Activated T-cell treated with anti-CD3 and anti-CD28 coated beads, Interleukin-2, amount 50 U/mL, for 4 hours (primary cell): ENCODE measurements around the gene CSTF2. TPM values are rescaled to one million over a fixed set of nuclear protein-coding genes. Genes with fewer than 3 reads are reported as not detected.

Experiments used
- ATAC-seq, 2 donors: fragments of 200-7000 bp; cut with Tn5 transposase; one replicate each; pipeline ENCODE4 v1.10.0; 2021
- DNase-seq: peaks from one replicate; pipeline ENCODE4 v3.0.0-alpha.2; 2020
- H3K27me3 Mint-ChIP-seq: one replicate; pipeline ENCODE4 v1.8.0; 2021; ENCODE audit warnings: low read depth, mixed read lengths
- H3K36me3 Mint-ChIP-seq: one replicate; pipeline ENCODE4 v1.8.0; 2022; ENCODE audit warnings: mixed read lengths; ENCODE audit not compliant: insufficient read depth
- H3K4me1 Mint-ChIP-seq: one replicate; pipeline ENCODE4 v1.8.0; 2021; ENCODE audit warnings: low read depth, mixed read lengths
- H3K4me3 Mint-ChIP-seq: one replicate; pipeline ENCODE4 v1.8.0; 2021; ENCODE audit warnings: mild to moderate bottlenecking, moderate library complexity, mixed read lengths
- H3K9me3 Mint-ChIP-seq: one replicate; pipeline ENCODE4 v1.8.0; 2021; ENCODE audit warnings: mixed read lengths
- total RNA-seq, 3 donors: library from RNA; stranded (reverse); gene quantifications; one replicate each; pipeline ENCODE4 v1.2.1, GENCODE V29; 2021

CSTF2 gene
- total RNA-seq, 3 donors from 2014 or later, result 79.5 to 86.6 (median 84.1) TPM

DNA sequence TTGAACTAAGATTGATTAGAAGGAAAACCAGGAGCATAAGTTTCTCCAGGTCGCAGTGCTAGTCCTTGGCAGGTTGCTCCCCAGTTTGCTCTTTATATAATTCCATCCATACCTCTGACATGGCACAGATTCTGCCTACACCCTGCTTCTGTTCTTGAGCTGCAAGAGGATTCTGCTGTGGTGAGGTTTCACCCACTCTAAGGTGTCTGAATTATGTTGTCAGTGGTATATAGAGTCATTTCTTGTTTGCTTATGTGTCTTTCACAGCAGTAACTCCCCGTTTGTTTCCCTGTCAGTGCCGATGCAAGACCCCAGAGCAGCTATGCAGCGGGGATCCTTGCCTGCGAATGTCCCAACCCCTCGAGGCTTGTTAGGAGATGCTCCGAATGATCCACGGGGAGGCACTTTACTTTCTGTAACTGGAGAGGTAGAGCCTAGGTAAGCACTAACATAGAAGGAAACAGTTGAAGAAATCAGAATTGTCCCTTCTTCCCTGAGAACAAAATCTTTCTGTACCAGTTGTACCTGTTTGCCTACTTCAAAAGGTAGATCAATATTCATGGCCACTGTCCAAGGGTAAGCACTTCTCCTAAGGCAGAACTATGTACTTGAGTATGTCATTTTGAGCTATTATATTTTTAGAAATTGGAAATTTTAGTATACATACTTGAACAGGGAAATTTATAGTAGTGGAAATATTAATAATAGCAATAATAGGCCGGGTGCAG is 11.2 kb downstream of the CSTF2 start:
- Mint-ChIP-seq H3K9me3 (no peaks in the 10 kb centered on the region), H3K36me3 (peaks cover 31% of the 10 kb centered on the region), H3K27me3 (no peaks in the 10 kb centered on the region), H3K4me1 (peaks cover 22% of the 10 kb centered on the region), H3K4me3 (no peak overlapping the region)
- no peak for ATAC-seq
- no peak for DNase-seq

DNA sequence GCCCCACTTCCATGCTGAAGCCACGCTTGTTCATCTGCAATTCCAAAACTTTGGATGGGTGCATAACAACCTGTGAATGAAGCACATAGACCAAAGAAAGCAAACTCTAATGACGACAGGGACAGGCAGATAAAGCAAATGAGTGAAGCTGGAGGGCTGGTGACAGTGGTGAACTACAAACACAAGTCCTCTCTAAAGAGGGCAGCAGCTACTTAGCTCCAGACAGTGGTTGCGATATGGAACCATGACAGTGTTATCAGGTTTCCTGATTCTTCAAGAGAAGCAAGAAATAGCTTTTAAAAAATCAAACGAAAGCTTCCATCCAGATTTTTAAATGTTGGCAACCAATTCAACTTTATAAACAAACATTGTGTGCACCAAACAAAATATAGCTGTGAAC is 30.1 kb downstream of the CSTF2 start:
- H3K27me3 Mint-ChIP-seq, result no peaks in the 10 kb centered on the region
- DNase-seq (no peak), ATAC-seq (no peak)
- H3K4me3 Mint-ChIP-seq, result no peak overlapping the region
- H3K9me3 Mint-ChIP-seq, result no peaks in the 10 kb centered on the region
- H3K36me3 Mint-ChIP-seq, result no peaks in the 10 kb centered on the region
- H3K4me1 Mint-ChIP-seq, result no peaks in the 10 kb centered on the region

DNA sequence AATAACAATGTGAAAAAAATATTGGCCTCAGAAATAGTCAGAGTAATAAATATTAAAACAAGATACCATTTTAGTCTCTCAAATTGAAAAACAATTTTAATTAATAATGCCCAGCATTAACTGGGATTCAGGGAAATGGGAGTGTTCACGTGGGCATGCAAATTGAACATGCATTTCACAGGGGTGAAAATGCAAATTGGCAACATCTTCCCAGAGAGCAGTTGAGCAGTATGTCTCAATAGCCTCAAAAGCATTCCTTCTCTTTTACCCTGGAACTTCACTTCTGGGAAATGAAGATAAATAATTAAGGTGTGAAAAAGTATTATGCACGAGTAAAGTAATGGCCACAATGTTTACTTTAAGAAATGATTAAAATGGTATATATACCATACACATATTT is 32.6 kb downstream of the CSTF2 start:
- Mint-ChIP-seq H3K36me3 (no peaks in the 10 kb centered on the region), H3K9me3 (no peaks in the 10 kb centered on the region), H3K27me3 (no peaks in the 10 kb centered on the region), H3K4me3 (no peak overlapping the region), H3K4me1 (no peaks in the 10 kb centered on the region)
- ATAC-seq, result no peak
- no peak for DNase-seq

DNA sequence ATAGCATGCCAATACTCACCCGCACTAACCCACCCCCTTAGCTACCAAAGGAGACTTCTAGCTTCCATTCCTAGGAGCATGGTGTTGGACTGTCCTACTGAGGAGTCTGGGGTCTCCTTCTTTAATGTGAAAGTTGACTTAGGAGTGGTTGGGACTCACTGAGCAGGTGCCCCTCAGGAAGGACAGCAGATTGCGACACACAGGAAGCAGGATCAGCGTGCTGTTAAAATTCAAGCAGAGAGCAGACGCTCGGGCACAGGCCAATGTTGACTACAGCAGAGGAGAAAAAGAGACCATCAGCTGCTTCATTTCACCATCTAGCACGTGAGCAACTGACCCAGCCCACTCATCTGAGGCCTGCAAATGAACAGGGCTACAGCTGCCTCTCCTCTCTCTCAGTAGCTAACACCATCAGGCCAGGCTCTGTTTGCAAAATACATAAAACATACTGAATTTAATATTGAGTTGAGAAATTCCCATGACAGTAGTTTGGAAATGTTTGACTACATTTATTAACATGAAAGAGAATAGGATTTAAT is 43.2 kb downstream of the CSTF2 start:
- Mint-ChIP-seq H3K36me3 (no peaks in the 10 kb centered on the region), H3K9me3 (no peaks in the 10 kb centered on the region), H3K27me3 (no peaks in the 10 kb centered on the region), H3K4me1 (no peaks in the 10 kb centered on the region), H3K4me3 (no peak overlapping the region)
- DNase-seq, result no peak
- ATAC-seq, result no peak

DNA sequence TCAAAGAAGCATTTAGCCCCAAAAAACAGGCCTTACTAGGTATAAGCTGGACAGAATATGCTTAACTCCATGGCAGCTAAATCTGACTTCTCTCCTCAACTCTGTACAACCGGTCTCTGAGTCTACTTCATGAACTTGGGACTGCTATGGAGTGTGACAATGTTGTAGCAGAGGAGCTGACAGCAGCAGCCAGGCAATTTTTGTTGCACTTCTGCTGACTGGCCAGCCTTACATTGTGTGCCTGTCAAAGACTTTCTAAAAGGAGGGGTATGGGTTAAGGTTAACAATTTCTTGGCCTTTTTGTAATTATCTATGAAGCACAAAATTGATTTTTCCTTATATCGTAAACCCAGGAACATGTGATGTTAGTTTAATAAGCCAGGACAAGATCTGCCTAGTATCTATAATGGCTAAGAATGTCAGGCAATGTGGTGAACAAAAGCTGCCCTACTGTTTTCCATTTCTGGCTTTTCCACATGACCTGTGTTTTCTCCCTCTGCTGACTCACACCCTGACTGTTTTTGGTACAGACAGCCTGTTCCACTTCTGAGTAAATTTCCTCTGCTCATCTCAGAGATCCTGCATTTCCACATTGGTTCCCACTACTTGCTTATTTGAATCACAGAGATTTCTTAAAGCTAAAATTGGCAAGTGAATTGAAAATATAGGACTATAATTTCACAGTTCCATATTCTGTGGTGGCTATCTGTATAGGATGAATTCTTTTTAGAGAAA is 44.6 kb downstream of the CSTF2 start:
- H3K36me3 Mint-ChIP-seq, result no peaks in the 10 kb centered on the region

DNA sequence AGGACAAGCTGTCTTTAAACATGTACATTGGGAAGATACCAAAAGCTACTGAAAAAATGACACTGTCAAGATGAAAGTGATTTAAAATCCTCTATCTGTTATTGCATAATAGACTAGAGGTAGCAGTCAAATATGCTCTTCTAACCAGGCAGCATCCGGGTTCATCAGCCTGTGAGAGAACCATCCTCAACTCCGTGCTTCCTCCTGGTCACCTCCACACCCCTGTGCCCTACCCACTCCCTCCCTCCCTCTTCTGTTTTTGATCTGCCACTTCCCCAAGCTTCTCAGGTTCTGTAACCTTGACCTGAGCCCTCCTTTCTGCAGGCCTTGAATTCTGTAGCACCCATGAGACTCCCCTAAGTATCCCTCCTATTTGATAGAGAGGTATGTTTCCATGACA is 48.1 kb downstream of the CSTF2 start:
- H3K27me3 Mint-ChIP-seq, result no peaks in the 10 kb centered on the region
- H3K9me3 Mint-ChIP-seq, result no peaks in the 10 kb centered on the region
- DNase-seq (no peak), ATAC-seq (no peak)
- no peaks in the 10 kb centered on the region for H3K36me3 Mint-ChIP-seq
- H3K4me3 Mint-ChIP-seq, result no peak overlapping the region
- H3K4me1 Mint-ChIP-seq, result no peaks in the 10 kb centered on the region

More for the DNA sequence above, 44.6 kb downstream of the CSTF2 start:
- H3K27me3 Mint-ChIP-seq, result no peaks in the 10 kb centered on the region
- no peaks in the 10 kb centered on the region for H3K9me3 Mint-ChIP-seq
- DNase-seq (no peak), ATAC-seq (no peak)
- no peaks in the 10 kb centered on the region for H3K4me1 Mint-ChIP-seq
- no peak overlapping the region for H3K4me3 Mint-ChIP-seq

DNA sequence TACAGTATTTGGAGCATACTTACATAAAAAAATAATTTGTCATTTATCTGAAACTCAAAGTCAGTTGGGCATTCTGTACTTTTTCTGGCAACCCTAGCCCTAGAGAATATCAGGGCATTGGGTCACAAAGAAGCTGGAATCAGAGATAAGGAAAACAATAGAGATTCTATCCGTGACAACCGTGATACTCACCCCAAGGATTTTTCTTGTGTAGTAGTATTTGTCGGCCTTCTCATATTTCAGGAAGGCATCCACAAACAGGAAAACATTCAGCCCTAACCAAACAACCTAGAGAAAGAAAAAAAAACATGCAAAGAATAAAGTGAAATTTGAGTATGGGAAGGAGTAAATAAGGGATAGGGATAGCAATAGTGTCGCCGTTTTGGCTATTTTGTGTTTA is 50.3 kb downstream of the CSTF2 start:
- H3K4me3 Mint-ChIP-seq, result no peak overlapping the region
- H3K36me3 Mint-ChIP-seq, result no peaks in the 10 kb centered on the region
- DNase-seq, result no peak
- no peaks in the 10 kb centered on the region for H3K4me1 Mint-ChIP-seq
- no peak for ATAC-seq
- no peaks in the 10 kb centered on the region for H3K9me3 Mint-ChIP-seq
- no peaks in the 10 kb centered on the region for H3K27me3 Mint-ChIP-seq

DNA sequence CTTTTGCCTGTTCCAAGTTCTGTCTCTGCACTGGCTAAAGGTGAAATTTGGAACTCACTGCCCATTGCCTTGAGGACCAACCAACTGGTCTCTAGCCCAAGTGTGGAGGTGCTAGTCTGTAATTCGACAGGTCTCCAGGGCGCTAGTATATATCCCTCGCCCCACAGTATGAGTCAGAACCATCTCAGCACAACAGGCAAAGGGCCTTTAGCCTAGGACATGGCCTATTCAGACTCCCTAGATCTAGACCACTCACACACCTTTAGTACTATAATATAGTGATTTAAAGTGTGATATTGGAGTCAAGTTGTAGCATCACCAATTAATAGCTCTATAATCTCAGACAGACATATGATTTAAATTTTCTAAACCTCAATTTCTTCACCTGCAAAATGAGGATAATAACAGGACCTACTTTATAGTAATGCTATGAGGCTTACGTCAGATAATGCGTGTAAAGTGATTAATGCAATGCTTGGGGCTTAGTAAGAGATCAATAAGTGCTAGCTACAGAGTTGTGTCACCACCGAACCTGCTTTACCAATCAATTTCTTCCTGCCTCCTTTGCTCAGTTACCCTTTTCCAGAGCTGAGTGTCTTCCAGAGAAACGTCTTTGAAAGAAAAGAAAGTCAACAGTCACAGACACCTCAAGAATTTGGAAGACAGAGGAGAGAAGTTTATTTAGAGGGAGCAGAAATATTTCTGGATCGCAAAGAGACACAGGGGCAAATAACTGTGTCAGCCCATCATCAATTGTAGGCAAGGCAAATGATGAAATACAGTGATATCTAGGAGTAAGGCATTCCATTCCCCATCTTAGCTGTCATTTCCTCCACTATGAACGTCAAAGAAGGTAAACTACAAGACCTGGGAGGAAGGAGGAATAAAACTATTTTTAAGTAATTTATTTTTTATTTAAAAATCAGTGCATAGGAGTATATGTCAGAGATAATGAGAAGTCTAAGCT is 51.7 kb downstream of the CSTF2 start:
- H3K4me3 Mint-ChIP-seq, result no peak overlapping the region
- H3K27me3 Mint-ChIP-seq, result no peaks in the 10 kb centered on the region
- no peaks in the 10 kb centered on the region for H3K36me3 Mint-ChIP-seq
- no peak for DNase-seq
- H3K9me3 Mint-ChIP-seq, result no peaks in the 10 kb centered on the region
- no peak for ATAC-seq
- H3K4me1 Mint-ChIP-seq, result no peaks in the 10 kb centered on the region

DNA sequence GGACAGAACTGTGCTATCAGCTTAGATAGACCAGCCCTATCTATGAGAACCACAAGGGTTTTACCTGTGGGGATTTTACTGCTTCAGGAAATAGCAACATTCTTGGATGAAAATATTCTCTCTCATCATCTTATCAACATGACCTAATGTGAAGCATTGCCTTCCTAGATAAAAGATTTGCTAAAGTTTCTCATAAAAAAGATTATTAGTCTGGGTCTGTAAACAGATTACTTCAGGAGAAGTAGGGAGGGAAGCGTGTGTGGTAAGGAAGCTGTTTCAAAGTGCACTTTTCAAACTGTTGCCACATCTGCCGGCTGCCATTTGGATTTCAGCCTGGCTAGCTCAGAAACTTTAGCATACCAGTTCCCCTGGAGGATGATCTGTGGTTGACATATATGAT is 54.1 kb downstream of the CSTF2 start, which contains the start of gene NOX1:
Gene NOX1, minus strand, starts transcription at position 35 of the 400 bp plus-strand sequence. CDS start 220 bp downstream, outside the sequence.
- DNase-seq (no peak), ATAC-seq (no peak)
- peaks cover 3% of the 10 kb centered on the region for H3K27me3 Mint-ChIP-seq
- no peaks in the 10 kb centered on the region for H3K4me1 Mint-ChIP-seq
- H3K36me3 Mint-ChIP-seq, result no peaks in the 10 kb centered on the region
- H3K9me3 Mint-ChIP-seq, result no peaks in the 10 kb centered on the region
- no peak within 1 kb of the TSS for H3K4me3 Mint-ChIP-seq

DNA sequence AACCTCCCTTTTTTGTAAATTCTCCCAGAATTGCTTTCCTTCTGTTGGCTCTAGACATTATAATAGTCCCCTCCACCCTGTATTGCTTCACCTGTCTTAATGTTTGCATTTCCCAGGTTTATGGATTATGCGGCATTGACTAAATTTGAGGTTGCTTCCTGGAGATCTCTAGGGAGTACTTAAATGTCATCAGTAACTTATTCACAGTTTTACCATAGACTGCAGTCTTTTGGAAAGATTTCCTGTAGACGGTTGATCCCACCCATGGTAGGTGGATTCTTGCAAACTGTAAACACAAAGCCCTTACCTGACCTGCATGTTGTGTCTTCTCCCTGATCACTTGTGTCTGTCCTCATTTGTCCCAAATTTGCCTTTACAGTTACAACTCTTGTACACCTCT is 60.2 kb downstream of the CSTF2 start:
- H3K4me3 Mint-ChIP-seq, result no peak overlapping the region
- H3K4me1 Mint-ChIP-seq, result peaks cover 3% of the 10 kb centered on the region
- H3K27me3 Mint-ChIP-seq, result peaks cover 3% of the 10 kb centered on the region
- DNase-seq (no peak), ATAC-seq (no peak)
- no peaks in the 10 kb centered on the region for H3K36me3 Mint-ChIP-seq
- no peaks in the 10 kb centered on the region for H3K9me3 Mint-ChIP-seq

DNA sequence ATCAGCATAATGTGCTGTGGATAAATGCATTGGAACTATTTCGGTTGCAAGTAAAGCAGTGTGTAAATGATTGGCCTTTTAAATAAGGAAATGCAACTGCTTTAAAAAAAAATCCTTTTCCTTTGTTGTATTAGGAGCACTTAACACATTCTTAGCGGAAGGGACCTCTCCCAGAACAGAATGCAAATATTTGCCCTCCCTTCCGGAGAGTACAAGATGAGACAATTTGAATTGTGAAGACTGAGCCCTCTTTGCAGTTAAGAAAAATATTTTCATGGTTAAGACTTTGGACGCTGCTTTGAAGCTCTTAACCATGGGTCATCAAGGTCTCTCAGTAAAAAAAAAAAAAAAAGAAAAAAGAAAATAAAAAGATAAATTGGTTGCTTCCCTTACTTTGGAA is 63.5 kb downstream of the CSTF2 start:
- Mint-ChIP-seq H3K36me3 (no peaks in the 10 kb centered on the region), H3K9me3 (no peaks in the 10 kb centered on the region), H3K4me3 (no peak overlapping the region), H3K4me1 (peaks cover 3% of the 10 kb centered on the region), H3K27me3 (no peaks in the 10 kb centered on the region)
- DNase-seq, result no peak
- no peak for ATAC-seq
